Neural cell (in vitro differentiated cells): ENCODE results near the gene SERTAD2. TPM values are rescaled to one million over a fixed set of nuclear protein-coding genes. Genes with fewer than 3 reads are reported as not detected.

ENCODE experiments used
- H2AFZ ChIP-seq: fragments of 200-600, 300-800 bp; sonication (generic), shearing (Covaris generic); 2 replicates; pipeline ENCODE4 v1.6.0; 2014; ENCODE audit warnings: low read depth, mild to moderate bottlenecking, antibody characterized with exemption, low read length, moderate library complexity
- H3F3A ChIP-seq: fragments of 200-600 bp; shearing (Covaris generic); 2 replicates; pipeline ENCODE4 v1.6.1; 2016; ENCODE audit warnings: mild to moderate bottlenecking, moderate library complexity, mixed read lengths, antibody characterized with exemption, low read length; ENCODE audit not compliant: insufficient read depth, poor library complexity, severe bottlenecking
- H3K27ac ChIP-seq: fragments of 200-600, 300-800 bp; sonication (generic), shearing (Covaris generic); 2 replicates; pipeline ENCODE4 v1.5.1; 2014; ENCODE audit warnings: mild to moderate bottlenecking, low read length, moderate library complexity
- H3K27me3 ChIP-seq: fragments of 300-800, 200-600 bp; sonication (generic), shearing (Covaris generic); 2 replicates; pipeline ENCODE4 v1.6.0; 2014; ENCODE audit warnings: mild to moderate bottlenecking, low read depth, low read length, moderate library complexity; ENCODE audit not compliant: insufficient read depth
- H3K36me3 ChIP-seq: fragments of 300-800, 200-600 bp; sonication (generic), shearing (Covaris generic); 2 replicates; pipeline ENCODE4 v1.5.1; 2014; ENCODE audit warnings: mild to moderate bottlenecking, antibody characterized with exemption, low read length, moderate library complexity; ENCODE audit not compliant: insufficient read depth
- H3K4me2 ChIP-seq: fragments of 300-800, 200-600 bp; sonication (generic), shearing (Covaris generic); 2 replicates; pipeline ENCODE4 v1.6.0; 2014; ENCODE audit warnings: mild to moderate bottlenecking, low read length
- H3K4me3 ChIP-seq: fragments of 300-800, 200-600 bp; sonication (generic), shearing (Covaris generic); 2 replicates; pipeline ENCODE4 v1.5.1; 2014; ENCODE audit warnings: mild to moderate bottlenecking, low read length, moderate library complexity
- H3K79me2 ChIP-seq: fragments of 200-600 bp; shearing (Covaris generic); replicated peaks from 2 replicates; pipeline ENCODE4 v1.6.0; 2014; ENCODE audit warnings: mild to moderate bottlenecking, low read length, moderate library complexity; ENCODE audit not compliant: insufficient read depth
- H3K9ac ChIP-seq: fragments of 300-800, 200-600 bp; sonication (generic), shearing (Covaris generic); 2 replicates; pipeline ENCODE4 v1.6.1; 2016; ENCODE audit warnings: mild to moderate bottlenecking, low read length, mixed read lengths
- H3K9me2 ChIP-seq: fragments of 200-600 bp; shearing (Covaris generic); 2 replicates; pipeline ENCODE4 v1.6.1; 2016; ENCODE audit warnings: mild to moderate bottlenecking, low read length, mixed read lengths; ENCODE audit not compliant: insufficient read depth
- H3K9me3 ChIP-seq: fragments of 200-600, 300-800 bp; sonication (generic), shearing (Covaris generic); 2 replicates; pipeline ENCODE4 v1.6.1; 2016; ENCODE audit warnings: mild to moderate bottlenecking, mixed run types, low read length, moderate library complexity, mixed read lengths
- H4K20me1 ChIP-seq: fragments of 200-600 bp; shearing (Covaris generic); 2 replicates; pipeline ENCODE4 v1.6.1; 2016; ENCODE audit warnings: mild to moderate bottlenecking, mixed run types; ENCODE audit not compliant: insufficient read depth
- EP300 ChIP-seq: fragments of 450-650 bp; conservative IDR thresholded peaks from 2 replicates; pipeline ENCODE4 v1.6.1; 2014; ENCODE audit warnings: antibody characterized with exemption, mild to moderate bottlenecking, moderate library complexity; ENCODE audit not compliant: poor library complexity, severe bottlenecking
- EZH2 ChIP-seq: fragments of 200-600, 300-800 bp; shearing (Covaris generic), sonication (generic); IDR thresholded peaks from 2 replicates; pipeline ENCODE4 v1.6.1; 2014; ENCODE audit warnings: antibody characterized with exemption, low read length, borderline replicate concordance, mild to moderate bottlenecking; ENCODE audit not compliant: insufficient read depth, poor library complexity, severe bottlenecking
- MXI1 ChIP-seq: fragments of 450-650 bp; conservative IDR thresholded peaks from 2 replicates; pipeline ENCODE4 v1.6.1; 2014; ENCODE audit warnings: antibody characterized with exemption, mild to moderate bottlenecking; ENCODE audit not compliant: poor library complexity, severe bottlenecking
- POLR2AphosphoS5 ChIP-seq: IDR thresholded peaks from 2 replicates; pipeline ENCODE4 v1.6.1; 2012
- RAD21 ChIP-seq: fragments of 450-650 bp; conservative IDR thresholded peaks from 2 replicates; pipeline ENCODE4 v1.6.1; 2014; ENCODE audit warnings: antibody characterized with exemption, mild to moderate bottlenecking, moderate library complexity
- SMC3 ChIP-seq: fragments of 450-650 bp; conservative IDR thresholded peaks from 2 replicates; pipeline ENCODE4 v1.6.1; 2014; ENCODE audit warnings: antibody characterized with exemption, mild to moderate bottlenecking, moderate library complexity; ENCODE audit not compliant: poor library complexity
- TAF1 ChIP-seq: IDR thresholded peaks from 2 replicates; pipeline ENCODE4 v1.6.1; 2012; ENCODE audit warnings: low read depth
- polyA plus RNA-seq: library from polyadenylated mRNA; depleted of rRNA; stranded (reverse); fragments of >200 nt; gene quantifications from 2 replicates; pipeline ENCODE4 v1.2.3, GENCODE V29; 2014
- TF ChIP-seq, protein P1 (sequence below): fragments of 450-650 bp; IDR thresholded peaks from 2 replicates; pipeline ENCODE4 v1.5.1; 2014; ENCODE audit warnings: antibody characterized with exemption, mild to moderate bottlenecking, moderate library complexity; ENCODE audit not compliant: poor library complexity, severe bottlenecking
- TF ChIP-seq, protein P2 (sequence below): IDR thresholded peaks from 2 replicates; pipeline ENCODE4 v1.6.1; 2012; ENCODE audit warnings: borderline replicate concordance

SERTAD2 gene
- polyA plus RNA-seq, 1 donor from 2014 or later = 4.7 TPM

DNA sequence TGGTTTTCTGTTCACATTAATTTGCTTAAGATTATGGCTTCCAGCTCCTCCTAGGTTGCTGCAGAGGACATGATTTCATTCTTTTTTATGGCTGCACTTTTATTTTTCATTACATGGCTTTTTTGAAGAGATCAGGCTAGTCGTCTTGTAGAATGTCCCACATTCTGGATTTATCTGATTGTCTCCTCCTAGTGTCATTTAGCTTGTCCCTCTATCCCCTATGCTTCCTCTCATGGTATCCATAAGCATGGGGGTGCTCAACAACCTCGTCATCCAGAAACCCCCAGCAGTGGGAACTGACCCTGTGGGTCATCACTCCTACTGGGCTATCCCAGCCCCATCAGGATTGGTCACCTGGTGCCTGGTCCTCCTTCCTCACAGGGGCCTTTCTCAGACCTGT is 49.6 kb downstream of the SERTAD2 start:
- TF ChIP-seq EZH2 = no peak
- TF ChIP-seq POLR2AphosphoS5 = no peak
- no peak for TF ChIP-seq MXI1
- TF ChIP-seq, protein P1, sequence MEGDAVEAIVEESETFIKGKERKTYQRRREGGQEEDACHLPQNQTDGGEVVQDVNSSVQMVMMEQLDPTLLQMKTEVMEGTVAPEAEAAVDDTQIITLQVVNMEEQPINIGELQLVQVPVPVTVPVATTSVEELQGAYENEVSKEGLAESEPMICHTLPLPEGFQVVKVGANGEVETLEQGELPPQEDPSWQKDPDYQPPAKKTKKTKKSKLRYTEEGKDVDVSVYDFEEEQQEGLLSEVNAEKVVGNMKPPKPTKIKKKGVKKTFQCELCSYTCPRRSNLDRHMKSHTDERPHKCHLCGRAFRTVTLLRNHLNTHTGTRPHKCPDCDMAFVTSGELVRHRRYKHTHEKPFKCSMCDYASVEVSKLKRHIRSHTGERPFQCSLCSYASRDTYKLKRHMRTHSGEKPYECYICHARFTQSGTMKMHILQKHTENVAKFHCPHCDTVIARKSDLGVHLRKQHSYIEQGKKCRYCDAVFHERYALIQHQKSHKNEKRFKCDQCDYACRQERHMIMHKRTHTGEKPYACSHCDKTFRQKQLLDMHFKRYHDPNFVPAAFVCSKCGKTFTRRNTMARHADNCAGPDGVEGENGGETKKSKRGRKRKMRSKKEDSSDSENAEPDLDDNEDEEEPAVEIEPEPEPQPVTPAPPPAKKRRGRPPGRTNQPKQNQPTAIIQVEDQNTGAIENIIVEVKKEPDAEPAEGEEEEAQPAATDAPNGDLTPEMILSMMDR = no peak
- no peak for TF ChIP-seq EP300
- H3K27me3 ChIP-seq = no peaks in the 10 kb centered on the region

DNA sequence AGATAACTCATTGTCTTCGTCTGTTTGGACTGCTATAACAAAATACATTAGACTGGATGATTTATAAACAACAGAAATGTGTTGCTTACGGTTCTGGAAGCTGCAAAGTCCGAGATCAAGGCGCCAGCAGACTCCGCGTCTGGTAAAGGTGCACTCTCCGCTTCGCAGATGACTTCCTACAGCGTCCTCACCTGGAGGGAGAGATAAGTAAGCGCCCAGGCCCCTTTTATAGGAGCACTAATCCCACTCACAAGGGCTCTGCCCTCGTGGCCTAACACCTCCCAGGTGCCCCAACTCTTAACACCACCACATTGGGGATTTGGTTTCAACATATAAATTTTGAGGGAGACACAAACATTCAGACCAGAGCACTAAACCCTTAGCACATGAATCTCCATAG is 51.3 kb downstream of the SERTAD2 start:
- H3K4me3 ChIP-seq = no peak overlapping the region
- H3F3A ChIP-seq = no peaks in the 10 kb centered on the region
- no peaks in the 10 kb centered on the region for H3K79me2 ChIP-seq
- no peak overlapping the region for H2AFZ ChIP-seq
- no peaks in the 10 kb centered on the region for H3K36me3 ChIP-seq
- no peaks in the 10 kb centered on the region for H3K9me3 ChIP-seq
- H3K9ac ChIP-seq = no peak overlapping the region
- no peaks in the 10 kb centered on the region for H3K9me2 ChIP-seq
- H3K4me2 ChIP-seq = no peak overlapping the region
- H4K20me1 ChIP-seq = no peaks in the 10 kb centered on the region
- H3K27me3 ChIP-seq = no peaks in the 10 kb centered on the region
- no peak overlapping the region for H3K27ac ChIP-seq
- TF ChIP-seq, protein P1 = no peak
- TF ChIP-seq TAF1 (no peak), MXI1 (no peak), SMC3 (no peak), RAD21 (no peak), EP300 (no peak), POLR2AphosphoS5 (no peak), EZH2 (no peak)
- TF ChIP-seq, protein P2, sequence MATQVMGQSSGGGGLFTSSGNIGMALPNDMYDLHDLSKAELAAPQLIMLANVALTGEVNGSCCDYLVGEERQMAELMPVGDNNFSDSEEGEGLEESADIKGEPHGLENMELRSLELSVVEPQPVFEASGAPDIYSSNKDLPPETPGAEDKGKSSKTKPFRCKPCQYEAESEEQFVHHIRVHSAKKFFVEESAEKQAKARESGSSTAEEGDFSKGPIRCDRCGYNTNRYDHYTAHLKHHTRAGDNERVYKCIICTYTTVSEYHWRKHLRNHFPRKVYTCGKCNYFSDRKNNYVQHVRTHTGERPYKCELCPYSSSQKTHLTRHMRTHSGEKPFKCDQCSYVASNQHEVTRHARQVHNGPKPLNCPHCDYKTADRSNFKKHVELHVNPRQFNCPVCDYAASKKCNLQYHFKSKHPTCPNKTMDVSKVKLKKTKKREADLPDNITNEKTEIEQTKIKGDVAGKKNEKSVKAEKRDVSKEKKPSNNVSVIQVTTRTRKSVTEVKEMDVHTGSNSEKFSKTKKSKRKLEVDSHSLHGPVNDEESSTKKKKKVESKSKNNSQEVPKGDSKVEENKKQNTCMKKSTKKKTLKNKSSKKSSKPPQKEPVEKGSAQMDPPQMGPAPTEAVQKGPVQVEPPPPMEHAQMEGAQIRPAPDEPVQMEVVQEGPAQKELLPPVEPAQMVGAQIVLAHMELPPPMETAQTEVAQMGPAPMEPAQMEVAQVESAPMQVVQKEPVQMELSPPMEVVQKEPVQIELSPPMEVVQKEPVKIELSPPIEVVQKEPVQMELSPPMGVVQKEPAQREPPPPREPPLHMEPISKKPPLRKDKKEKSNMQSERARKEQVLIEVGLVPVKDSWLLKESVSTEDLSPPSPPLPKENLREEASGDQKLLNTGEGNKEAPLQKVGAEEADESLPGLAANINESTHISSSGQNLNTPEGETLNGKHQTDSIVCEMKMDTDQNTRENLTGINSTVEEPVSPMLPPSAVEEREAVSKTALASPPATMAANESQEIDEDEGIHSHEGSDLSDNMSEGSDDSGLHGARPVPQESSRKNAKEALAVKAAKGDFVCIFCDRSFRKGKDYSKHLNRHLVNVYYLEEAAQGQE = no peak

More for the DNA sequence above, 49.6 kb downstream of the SERTAD2 start:
- Histone ChIP-seq H3K9me2 (no peaks in the 10 kb centered on the region), H3K9ac (no peak overlapping the region), H3F3A (no peaks in the 10 kb centered on the region), H3K27ac (no peak overlapping the region), H3K79me2 (no peaks in the 10 kb centered on the region), H3K36me3 (no peaks in the 10 kb centered on the region), H2AFZ (no peak overlapping the region), H3K9me3 (no peaks in the 10 kb centered on the region), H4K20me1 (no peaks in the 10 kb centered on the region), H3K4me2 (no peak overlapping the region), H3K4me3 (no peak overlapping the region)
